HG03095 (cell line): ENCODE data around the gene NUP205.

Experiments
- ATAC-seq: cut with Tn5 transposase; IDR thresholded peaks from one replicate; pipeline ENCODE4 v1.9.1; 2021; ENCODE audit warnings: moderate library complexity; ENCODE audit not compliant: unreplicated experiment

Gene NUP205

DNA sequence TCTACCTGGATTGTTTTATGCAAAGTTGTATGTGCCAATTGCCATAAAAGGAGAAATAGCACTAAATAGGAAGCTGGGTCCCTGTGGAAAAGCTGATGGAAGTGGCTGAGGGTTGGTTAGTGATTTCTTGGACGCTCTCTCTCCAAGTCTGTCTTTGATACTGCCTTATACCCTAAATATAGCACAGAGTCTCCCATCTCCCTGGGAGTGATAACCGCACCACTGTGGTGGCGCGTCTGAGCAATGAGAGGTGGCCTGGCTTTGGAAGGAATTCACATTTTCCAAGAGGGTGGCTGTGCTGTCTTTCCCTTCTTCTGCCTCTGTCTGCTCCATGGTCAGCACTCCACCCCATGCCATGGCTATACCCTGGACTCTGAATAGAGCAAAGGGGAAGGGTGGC is 135.8 kb downstream of the NUP205 start:
- ATAC-seq: no peak

GRCh38 chr7:135697276-135698049 is 139.7 kb downstream of the NUP205 start:
- no peak for ATAC-seq
